Activated T-helper 1 cell treated with anti-CD3 and anti-CD28 coated beads, Interleukin-2, amount 50 U/mL, for 16 hours (primary cell): ENCODE measurements around the gene USP9X.
"Not testable (repeated sequence)": the region's sequence is repeated elsewhere in the genome, so short reads cannot be mapped to it uniquely, and the experiment has no call there.

Source experiments
- DNase-seq, 2 donors: peaks; one replicate each; pipeline ENCODE4 v3.0.0-alpha.2; 2020; ENCODE audit warnings: low read depth in 1 of 2, low spot score in 1 of 2

Gene USP9X

DNA sequence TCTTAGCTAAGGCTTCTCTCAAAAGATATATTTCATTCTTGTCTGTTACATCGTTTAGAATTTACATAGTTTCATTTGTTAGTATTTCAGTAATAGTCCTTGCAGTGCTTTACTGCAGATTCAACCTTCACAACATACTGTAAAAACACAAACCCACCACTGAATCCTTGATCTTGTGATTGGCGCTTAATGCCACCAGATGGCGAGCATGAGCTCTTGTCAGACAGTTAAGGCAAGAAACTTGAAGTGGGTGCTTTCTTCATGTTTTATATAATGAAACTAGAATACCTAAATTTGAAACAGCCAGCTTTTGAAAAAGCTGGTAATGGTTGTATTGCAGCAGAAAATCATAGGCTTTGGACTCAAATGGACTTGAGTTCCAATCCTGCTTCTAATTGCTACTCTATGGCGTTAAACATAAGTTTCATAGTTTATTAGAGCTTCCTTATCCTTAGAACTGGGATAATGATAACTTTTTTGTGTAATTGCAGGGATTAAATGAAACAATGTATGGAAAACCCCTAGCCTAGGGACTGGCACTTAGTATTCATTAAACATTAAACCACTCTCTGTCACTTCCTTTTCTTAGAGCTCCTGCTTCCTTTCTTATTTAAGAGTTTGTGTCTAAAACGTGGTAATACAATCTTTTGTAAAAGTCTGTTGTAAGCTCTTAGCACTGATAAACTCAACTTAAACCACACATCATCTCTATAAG lies 95.1 kb downstream of the USP9X start:
- DNase-seq, result peak; percentile 4 to 11

DNA sequence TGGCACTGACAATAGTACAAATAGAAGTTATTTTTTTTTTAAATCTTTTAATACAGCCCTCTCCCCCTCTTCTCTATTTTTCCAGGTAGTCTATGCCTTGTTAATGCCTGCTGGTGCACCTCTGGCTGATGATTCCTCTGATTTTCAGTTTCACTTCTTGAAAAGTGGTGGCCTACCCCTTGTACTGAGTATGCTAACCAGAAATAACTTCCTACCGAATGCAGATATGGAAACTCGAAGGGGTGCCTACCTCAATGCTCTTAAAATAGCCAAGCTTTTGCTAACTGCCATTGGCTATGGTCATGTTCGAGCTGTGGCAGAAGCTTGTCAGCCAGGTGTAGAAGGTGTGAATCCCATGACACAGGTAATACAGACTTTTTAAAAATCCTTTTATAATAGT lies 99.1 kb downstream of the USP9X start:
- DNase-seq, result no peak

DNA sequence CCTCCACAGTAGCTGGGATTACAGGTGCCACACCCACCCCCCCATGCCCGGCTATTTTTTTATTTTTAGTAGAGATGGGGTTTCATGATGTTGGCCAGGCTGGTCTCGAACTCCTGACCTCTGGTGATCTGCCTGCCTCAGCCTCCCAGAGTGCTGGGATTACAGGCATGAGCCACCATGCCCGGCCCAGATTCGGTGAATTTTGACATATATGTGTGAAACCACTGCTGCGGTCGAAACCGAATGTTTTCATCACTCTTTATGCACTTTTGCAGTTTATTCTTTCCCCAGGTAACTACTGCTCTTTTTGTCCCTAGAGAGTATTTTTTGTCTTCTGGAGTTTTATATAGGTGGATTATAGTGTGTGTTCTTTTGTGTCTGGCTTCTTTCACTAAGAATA lies 101.7 kb downstream of the USP9X start:
- DNase-seq, result not testable (repeated sequence)

DNA sequence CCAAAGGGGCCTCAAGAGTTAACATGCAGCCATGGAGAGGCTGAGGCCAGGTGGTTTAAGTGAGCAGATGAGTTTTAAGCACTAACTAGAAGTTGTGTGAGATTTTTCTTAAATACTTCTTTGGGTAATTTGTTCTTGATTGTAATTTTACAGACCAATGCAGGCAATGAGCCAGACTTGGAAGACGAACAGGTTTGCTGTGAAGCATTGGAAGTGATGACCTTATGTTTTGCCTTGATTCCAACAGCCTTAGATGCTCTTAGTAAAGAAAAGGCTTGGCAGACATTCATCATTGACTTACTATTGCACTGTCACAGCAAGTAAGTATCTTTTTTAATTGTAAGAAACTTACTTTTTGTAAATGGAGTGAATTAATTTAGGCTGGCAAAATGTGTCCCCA lies 103.9 kb downstream of the USP9X start:
- DNase-seq, result no peak

DNA sequence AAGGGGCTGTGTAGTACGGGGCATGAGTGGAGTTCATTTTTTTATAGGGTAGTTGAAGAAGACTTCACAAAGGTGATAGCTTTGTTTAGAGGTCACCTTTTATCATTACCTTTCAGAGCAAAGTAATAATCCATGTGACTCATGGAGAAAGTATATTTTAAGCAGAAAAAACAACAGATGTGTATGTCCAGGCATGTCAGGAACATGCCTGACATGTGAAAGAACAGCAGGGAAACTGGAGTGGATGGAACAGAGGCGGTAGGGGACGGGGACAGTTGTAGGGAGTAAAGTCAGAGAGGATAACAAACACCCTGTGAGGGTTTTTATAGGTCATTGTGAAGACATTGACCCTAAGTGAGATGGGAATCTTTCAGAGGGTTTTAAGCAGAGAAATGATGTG lies 107.6 kb downstream of the USP9X start:
- no peak for DNase-seq

DNA sequence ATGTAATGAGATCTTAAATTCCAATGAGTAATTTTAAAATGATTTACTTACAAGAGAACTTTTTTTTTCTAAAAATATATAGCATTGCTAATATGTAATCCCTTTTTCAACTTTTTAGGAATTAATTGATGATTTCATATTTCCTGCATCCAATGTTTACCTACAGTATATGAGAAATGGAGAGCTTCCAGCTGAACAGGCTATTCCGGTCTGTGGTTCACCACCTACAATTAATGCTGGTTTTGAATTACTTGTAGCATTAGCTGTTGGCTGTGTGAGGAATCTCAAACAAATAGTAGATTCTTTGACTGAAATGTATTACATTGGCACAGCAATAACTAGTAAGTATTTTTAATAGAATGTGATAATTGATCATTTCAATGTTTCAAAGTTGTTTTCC lies 113.2 kb downstream of the USP9X start:
- DNase-seq, result no peak

DNA sequence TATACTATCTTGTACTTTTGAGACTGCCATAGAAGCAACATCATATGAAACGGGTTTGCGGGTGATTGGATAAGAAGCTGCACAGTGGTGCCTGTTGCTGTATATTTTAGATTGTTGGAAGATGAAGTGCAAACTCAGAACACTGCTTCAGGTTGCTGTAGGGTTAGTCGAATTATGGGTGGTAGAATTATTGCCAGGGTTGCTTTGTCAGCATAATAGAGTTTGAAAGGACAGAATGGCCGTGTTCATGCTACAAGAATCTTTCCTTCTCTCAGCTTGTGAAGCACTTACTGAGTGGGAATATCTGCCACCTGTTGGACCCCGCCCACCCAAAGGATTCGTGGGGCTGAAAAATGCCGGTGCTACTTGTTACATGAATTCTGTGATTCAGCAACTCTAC lies 115.5 kb downstream of the USP9X start:
- no peak for DNase-seq

DNA sequence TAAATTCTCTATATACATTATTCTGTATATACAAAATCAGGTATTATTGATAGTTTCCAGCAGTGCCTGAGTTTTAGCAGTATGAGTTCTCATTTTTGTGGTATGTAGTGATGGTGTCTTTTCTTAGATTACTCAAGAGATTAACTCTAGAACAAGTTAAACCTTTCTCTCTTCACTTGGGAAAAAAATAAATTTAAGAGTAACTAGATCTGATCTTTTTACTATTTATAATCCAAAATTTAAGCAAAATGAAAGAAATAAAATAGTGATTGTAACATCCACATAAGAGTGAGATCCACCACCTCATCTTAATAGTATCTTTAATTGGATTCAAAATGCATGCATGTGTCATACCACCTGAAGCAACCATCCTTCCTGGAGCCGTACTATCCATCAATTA lies 124.6 kb downstream of the USP9X start:
- DNase-seq, result no peak

DNA sequence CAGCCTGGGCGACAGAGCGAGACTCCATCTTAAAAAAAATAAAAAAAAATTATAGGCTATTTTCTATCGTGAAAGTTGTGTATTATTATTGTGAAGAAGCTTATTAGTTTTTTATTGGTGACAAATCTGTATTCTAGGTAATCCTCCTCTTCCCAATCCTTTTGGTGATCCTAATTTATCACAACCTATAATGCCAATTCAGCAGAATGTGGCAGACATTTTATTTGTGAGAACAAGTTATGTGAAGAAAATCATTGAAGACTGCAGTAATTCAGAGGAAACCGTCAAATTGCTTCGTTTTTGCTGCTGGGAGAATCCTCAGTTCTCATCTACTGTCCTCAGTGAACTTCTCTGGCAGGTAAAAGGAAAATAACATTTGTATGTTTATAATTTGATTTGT lies 139.4 kb downstream of the USP9X start:
- no peak for DNase-seq

DNA sequence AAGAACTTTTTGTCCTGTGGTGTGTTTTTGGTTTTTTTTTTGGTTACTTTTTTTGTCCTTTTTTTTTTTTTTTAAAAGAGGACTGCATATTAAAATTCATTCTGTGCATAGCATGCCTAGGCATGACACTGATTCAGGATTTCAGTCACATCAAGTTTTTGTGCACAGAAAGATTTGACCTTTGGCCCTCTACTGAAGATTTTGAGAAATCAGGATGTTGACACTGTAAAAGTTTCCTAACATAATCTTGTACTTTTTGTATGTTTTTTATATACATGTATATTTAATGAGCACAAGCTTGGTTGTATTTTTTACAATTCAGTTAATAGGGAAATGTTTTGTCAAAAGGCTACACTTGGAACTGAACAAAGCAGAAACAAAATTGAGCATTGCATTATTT lies 148.7 kb downstream of the USP9X start:
- DNase-seq, result no peak

DNA sequence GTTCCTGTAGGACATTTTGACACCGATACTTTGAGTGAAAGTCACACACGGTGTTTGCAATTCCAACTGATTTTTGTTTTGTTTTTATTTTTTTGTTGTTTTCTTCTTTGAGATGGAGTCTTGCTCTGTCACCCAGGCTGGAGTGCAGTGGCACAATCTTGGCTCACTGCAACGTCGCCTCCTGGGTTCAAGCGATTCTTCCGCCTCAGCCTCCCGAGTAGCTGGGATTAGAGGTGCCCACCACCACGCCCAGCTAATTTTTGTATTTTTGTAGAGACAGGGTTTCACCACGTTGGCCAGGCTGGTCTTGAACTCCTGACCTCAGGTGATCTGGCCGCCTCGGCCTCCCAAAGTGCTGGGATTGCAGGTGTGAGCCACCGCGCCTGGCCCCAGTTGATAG lies 149.2 kb downstream of the USP9X start:
- DNase-seq, result not testable (repeated sequence)

DNA sequence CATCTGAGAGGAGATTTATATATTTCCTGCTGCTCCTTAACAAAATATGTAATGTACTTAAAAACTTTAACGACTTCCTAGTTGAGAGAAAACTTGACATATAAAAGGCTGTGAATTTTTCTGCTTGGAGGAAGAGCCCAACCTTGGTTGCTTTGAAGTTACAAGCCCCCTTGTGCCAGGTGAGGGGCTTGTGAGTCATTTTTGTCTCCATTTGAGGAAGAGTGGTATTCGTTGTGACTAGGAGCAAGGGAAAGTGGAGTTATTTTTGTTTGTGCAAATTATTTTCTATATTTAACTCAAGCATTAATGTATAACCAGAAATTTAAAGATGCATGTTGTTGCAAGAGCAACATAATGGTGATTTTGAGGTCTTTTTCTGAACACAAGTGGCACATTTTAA lies 149.7 kb downstream of the USP9X start:
- DNase-seq, result no peak

DNA sequence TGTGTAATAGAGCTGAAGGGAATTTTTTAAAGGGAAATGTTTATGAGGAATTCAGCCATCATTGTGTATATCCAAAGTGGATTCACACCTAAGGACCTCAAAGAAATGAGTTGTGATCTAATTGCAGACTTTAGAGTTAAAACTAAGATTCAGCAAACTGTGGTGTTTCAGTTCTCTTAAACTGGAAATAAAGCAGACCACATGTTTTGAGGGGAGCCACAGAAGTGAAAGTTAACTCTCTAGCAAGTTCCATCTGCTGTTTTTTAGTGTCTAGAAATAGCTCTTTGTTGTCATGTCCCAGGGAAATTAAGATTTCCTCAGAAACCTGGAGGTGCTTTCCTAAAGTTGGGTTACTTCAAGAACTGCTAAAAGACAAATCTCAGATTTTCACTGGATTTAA lies 151.4 kb downstream of the USP9X start:
- DNase-seq, result no peak

DNA sequence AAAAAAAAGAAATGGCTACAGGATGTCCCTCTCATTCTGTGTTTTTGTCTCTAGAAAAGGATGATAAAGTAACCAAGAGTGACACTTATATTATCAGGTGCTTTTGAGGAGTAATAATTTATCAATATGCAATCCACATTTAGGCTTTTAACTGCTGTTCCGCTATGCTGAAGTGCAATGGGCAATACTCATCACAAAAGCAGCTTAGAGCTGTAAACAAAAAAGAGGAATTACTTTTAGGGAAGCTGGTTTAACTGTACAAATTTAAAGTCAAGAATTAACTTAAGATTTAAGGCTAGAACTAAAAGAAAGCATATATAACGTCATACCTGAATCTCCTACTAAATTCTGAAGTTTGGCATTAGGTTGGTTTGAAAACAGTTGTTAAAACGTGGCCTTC lies 155.3 kb downstream of the USP9X start:
- no peak for DNase-seq

DNA sequence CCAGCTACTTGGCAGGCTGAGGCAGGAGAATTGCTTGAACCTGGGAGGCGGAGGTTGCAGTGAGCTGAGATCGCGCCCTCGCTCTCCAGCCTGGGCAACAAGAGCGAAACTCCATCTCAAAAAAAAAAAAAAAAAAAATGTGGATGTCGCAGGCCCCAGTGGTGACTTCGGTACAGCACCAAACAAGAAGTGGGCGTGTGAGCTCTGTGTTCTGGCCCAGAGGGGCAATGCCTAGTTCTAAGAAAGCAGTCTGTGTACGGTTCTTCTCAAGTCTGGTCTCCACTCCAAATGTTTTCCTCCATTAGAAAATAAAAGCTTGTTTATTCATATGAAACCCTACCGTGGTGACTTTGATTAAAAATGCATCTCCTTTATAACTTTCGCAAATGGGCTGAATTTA lies 156.7 kb downstream of the USP9X start:
- no peak for DNase-seq

DNA sequence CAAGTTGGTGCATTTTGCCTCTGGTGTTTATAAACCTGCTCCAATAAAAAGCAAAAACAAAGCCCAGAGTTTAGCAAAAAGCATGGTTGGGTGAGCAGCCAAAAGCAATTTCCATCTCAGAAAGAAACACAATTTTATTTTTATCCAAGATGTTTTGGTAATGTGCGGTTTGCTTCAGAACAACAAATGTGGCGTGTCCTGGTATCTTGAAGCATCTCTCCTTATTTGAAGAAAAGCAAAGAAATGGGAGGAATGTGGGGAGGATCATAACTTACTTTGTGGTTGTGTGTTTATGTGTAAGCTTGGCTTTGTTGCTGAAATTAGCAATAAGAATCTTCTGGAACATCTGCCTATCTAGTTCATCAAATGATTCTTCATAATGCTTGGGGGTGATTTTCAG lies 160.4 kb downstream of the USP9X start:
- DNase-seq, result no peak

DNA sequence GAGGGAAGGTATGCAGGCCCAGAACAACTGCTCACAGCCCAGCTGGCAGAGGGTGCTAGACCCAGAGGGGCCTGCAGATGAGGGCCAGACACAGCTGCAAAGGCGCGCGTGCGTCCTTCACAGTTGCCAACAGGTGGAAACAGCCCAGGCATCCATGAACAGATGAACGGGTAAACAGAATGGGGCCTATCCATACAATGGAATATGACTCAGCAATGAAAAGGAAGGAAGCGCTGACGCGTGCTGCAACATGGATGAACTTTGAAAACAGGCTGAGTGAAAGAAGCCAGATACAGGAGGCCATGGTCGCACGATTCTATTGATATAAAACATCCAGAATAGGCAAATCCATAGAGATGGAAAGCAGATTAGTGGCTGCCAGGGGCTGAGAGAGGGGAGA lies 165.6 kb downstream of the USP9X start:
- DNase-seq, result no peak

DNA sequence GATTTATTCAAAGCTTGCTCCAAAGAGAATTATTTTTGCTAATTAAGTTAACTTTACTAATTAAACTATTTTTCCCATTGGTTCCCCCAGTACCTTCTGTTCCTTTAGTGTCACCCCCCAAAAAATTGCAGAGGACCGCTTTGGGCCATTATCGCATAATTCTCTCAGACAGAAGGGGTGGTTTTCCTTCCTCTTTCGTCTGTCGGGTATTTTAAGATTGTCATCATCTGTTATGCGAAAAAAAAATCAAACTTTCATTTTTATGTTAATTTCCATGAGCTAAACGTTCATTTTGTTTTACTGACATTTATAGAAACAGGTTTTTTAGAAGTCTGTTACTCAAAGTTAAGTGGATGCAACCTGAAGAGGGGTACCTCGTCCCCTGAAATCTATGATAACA lies 172.6 kb downstream of the USP9X start:
- DNase-seq, result no peak

DNA sequence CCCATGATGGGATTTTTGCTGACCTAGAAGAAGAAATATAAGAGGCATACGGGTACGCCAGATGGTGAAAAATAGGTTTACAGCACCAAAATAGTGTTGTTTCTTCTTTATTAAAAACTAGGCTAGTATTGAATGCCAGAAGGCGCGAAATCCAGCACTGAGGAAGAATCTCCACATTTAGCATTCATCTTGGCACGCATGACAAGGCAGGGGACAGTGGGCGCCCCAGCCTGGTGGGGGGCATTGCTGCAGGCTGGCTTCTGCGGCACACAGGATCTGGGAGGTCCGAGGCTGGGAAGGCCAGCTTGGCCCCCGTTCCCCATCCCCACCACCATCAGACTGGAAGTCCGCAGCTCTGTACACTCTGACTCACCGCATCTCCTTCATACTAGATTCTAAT lies 173.0 kb downstream of the USP9X start:
- DNase-seq, result no peak

DNA sequence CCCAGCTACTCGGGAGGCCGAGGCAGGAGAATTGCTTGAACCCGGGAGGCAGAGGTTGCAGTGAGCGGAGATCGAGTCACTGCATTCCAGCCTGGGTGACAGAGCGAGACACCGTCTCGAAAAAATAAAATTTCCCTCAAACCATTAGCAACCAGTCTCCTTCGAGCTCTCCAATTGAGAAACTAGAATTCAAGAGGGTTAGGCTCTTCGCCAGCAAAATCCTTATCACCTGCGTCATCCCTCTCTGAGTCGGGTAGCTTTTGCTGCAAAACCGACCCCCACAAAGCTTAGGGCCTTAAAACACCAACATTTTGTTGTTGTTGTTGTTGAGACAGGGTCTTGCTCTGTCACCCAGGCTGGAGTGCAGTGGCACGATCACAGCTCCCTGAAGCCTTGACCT lies 173.6 kb downstream of the USP9X start:
- DNase-seq, result no peak

DNA sequence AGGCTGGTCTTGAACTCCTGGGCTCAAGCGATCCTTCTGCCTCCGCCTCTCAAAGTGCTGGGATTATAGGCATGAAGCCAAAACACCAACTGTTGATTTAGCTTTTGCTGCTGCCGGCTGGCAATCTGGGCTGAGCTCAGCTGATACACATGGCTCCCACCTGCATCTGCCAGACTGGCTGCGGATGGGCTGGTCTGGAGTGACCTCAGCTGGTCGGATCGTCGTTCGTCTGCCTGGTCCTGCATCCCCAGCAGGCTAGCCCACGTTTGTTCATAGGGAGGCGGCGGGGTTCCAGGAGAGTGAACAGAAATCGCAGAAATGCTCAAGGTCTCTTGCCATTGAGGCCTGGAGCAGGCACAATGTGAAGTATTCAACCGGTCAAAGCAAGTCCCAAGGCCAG lies 174.3 kb downstream of the USP9X start:
- DNase-seq, result no peak

DNA sequence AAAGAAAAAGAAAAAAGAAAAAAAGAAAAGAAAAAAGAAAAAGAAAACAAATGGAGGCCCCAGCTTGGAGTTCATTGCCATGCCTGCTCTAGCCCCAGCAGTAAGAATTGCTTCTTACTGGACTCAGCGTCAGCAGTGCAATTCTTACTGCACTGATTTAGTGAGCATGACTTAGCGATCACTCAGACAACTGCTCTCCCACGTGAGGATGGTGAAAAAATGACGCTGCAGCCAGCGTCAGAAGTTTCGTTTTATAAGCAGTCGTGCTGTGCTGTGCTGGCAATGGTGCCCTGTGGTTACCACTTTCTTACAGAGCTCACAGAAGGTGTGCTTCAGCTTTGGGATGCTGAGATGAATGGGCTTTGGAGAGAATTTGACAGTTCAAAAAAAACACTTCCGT lies 180.4 kb downstream of the USP9X start:
- DNase-seq, result peak in 1 of 2 donors; percentile 34

DNA sequence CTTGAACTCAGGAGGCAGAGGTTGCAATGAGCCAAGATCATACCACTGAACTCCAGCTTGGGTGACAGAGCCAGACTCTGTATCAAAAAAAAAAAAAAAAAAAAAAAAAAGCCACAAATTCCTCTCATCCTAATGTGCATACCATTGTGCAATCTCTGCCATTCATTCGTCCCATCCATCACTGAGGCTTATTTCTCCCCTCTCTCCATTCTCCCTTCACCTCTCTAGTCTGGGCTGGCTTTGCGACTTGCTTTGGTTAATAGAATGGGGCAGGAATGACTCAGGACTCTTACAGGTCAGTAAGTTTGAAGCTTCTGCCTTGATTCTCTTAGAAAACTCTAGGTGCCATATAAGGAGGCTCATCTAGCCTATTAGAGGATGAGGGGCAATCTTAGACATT lies 188.4 kb downstream of the USP9X start:
- DNase-seq, result no peak
